NCI-H345 (cell line): ENCODE data around the gene GTPBP10.
"Not testable (repeated sequence)": the region's sequence is repeated elsewhere in the genome, so short reads cannot be mapped to it uniquely, and the experiment has no call there.

ENCODE experiments used
- DNase-seq: peaks from one replicate; lab custom pipeline; 2025; lab: John Stamatoyannopoulos, UW

The GTPBP10 gene, protein sequence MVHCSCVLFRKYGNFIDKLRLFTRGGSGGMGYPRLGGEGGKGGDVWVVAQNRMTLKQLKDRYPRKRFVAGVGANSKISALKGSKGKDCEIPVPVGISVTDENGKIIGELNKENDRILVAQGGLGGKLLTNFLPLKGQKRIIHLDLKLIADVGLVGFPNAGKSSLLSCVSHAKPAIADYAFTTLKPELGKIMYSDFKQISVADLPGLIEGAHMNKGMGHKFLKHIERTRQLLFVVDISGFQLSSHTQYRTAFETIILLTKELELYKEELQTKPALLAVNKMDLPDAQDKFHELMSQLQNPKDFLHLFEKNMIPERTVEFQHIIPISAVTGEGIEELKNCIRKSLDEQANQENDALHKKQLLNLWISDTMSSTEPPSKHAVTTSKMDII

GRCh38 chr7:90346336-90347125 is at the start of gene GTPBP10:
Gene GTPBP10 (plus strand): TSS chr7:90346716. CDS start chr7:90346742, 26 bp downstream.
- peak; percentile 95 for DNase-seq

- DNase-seq: peak; percentile 42
Observed at GRCh38 chr7:90298145-90299038, 48.1 kb upstream of the GTPBP10 start.

DNA sequence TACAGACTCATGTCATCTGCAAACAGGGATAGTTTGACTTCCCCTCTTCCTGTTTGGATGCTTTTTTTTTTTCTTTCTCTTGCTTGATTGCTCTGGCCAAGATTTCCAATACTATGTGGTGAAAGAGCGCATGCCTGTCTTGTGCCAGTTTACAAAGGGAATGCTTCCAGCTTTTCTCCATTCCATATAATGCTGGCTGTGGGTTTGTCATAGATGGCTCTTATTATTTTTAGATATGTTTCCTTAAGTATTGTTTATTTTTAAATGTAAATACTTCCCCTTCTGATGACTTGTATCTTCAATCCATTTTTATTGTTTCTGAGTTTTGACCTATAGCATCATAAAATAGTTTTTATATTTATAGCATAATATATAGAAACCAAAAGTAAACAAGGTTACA is 43.3 kb upstream of the GTPBP10 start:
- no peak for DNase-seq

DNA sequence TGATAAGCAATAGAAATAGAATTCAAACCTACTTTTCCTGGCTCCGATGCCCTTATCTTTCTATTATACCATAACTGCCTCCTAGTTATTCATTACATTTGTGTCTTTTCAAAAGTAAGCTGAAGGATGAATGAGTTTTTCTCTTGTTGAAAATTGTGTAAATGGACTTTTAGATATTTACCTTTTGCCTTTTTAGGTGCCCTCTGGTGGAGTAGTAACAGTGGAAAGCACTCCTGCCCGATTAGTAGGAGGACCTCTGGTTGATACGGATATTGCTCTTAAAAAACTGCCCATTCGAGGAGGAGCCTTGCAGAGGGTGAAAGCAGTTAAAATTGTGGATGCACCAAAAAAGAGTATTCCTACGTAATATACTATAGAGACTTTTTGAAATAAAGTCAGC is 36.6 kb upstream of the GTPBP10 start:
- DNase-seq: no peak

DNA sequence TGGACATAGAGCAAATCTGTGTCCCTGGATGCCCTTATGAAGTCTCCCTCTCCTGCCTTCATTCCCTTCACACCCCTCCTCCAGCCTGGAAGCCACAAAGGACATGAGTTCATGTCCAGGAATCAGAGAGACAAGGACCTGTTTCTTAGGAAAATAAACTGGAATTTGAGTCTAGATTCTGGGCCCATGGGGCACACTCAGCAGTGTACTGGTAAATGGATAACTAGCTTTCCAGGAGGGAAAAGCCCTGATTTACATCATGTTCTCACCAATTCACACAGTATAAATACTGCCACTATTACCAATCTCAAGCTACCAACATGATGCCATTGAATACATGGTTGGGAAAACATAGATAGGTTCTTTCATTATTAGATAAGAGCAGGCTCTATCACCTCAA is 35.3 kb upstream of the GTPBP10 start:
- no peak for DNase-seq

GRCh38 chr7:90312745-90313144 is 33.8 kb upstream of the GTPBP10 start:
- DNase-seq: no peak

GRCh38 chr7:90313907-90314306 is 32.6 kb upstream of the GTPBP10 start:
- no peak for DNase-seq

DNA sequence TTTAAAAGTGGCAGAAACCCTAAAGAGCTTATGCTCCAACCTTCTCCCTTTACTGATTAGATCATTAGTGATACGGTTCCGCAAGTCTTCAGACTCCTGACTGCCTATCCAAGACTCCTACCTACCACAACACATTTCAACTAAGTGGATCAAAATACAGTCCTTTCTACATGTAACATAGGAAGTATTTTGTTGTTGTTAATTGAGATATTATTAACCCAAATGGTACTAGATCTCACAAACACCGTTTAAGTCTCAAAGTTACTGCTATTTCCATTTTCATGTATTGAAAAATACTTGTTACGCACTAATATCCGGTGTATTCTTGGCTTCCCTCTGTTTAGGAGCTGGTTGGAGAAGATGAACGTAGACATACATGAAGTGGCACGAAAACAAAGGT is 26.5 kb upstream of the GTPBP10 start:
- no peak for DNase-seq

- no peak for DNase-seq
Observed at GRCh38 chr7:90320418-90320800, 26.1 kb upstream of the GTPBP10 start.

DNA sequence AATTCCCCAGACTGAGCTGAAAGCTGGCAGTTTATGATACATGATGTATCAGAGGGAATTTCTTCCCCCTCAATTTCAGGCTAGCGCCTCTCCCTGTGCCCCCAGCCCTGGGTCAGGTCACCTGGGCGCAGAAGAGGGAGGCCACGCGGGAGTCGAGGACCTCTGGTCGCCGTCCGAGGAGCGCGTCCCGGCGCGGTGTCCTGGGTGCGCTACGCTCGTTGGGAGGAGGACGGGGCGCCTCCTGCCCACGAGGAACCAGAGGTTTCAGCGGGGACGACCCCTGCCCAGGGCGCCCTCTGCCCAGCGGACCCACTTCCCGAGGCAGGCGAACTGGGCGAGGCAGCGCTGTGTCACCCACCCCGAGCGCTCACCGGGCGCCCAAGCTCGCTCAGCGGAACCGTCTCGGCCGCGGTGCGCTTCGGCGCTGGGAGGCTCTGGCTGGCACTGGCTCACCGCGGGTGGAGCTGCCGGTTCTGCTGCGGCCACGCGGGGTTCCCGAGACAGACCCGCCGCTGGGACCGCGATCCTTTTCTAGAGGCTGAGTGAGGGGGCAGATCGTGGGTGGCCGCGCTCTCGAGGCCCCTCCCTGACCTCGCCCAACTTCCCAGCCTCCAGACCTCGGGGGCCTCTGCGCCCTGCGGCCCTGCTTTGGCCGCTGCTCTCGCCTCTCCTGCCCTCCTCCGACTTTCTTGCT is 25.6 kb upstream of the GTPBP10 start, which contains the start of gene FAM237B:
Gene FAM237B (minus strand): TSS at position 504 of the 694 bp plus-strand sequence. CDS start 1,556 bp downstream, outside the sequence.
- DNase-seq: peak; percentile 23

DNA sequence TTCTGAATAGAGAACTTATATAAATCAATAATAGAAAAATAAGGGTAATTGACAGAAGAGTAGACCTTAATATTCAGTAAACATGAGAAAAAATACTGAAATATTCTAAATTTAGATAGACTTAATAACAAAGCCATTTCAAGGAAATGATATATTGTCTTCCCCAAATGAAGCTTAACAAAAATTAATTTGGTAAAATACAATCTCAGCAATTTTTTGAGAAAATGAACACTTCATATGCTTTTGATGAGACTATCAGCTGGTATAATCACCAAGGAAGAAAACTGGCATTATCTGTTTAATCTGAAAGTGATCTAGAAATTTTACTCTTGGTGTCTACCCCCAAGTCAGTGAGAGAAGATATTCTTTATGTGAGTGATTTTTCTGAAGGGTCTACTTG is 23.7 kb upstream of the GTPBP10 start:
- no peak for DNase-seq

DNA sequence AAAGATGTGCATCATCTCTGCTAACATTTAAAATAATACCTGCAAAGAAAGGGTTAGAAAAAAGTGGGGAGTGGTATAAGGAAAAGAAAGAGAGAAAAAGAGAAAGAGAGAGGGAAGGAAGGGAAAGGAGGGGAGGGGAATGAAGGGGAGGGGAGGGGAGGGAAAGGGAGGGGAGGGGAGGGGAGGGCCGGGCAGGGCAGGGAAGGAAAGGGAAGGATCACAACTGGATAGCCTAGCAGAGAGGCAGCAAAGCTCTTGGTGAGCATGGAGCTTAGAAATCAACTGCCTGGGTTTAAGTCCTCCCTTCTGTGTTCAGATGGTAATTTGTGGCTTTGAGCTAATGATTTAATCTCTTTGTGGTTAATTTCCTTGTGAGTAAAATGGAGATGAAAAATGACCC is 20.0 kb upstream of the GTPBP10 start:
- DNase-seq: no peak

DNA sequence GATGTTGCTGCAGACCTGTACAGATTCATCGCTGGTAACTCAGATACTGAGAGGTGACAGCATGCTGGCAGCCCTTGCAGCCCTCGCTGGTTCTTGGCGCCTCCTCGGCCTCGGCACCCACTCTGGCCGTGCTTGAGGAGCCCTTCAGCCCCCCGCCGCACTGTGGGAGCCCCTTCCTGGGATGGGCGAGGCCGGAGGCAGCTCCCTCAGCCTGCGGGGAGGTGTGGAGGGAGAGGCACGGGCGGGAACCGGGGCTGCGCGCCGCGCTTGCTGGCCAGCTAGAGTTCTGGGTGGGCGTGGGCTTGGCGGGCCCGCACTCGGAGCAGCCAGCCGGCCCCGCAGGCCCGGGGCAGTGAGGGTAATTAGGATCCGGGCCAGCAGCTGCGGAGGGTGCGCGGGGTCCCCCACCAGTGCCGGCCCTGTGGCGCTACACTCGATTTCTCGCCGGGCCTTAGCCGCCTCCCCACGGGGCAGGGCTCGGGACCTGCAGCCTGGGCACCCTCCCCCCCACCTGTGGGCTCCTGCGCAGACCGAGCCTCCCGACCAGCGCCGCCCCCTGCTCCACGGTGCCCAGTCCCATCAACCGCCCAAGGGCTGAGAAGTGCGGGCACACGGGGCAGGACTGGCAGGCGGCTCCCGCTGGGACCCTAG is 12.2 kb upstream of the GTPBP10 start:
- DNase-seq: no peak

- DNase-seq: not testable (repeated sequence)
Observed at GRCh38 chr7:90334926-90335325, 11.6 kb upstream of the GTPBP10 start.

DNA sequence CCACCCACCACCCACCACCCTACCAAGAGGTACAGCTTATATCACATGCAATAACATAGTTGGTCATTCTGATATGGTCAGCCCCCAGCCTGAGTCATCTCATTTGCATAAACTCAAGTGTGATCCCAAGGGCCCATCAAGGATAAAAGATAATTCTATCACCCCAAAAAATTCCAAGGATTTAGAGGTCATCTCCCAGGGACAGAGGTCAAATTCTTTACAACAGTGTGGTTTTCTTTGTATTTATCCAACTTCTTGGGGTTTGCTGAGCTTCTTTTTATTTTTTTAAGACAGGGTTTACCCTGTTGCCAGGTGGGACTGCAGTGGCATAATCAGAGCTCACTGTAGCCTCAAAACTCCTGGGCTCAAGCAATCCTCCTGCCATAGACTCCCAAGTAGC is 9.4 kb upstream of the GTPBP10 start:
- DNase-seq: no peak

DNA sequence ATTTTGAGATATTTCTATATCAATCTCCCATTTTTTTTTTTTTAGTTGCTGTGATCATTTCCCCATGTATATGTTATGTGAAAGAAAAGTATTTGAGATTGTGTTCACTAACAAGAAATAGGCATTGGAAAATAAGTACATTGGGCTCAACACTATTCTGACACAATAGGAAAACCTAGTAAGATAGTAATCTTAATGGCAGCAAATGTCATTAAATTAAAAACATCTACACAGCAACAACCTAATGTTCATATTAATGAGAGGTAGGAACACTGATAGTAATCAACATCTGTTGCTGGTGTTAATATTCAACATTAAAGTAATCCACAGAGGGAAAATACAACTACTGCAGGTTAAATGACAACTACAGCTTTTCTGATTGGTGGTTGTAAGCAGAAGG is 1.5 kb upstream of the GTPBP10 start:
- DNase-seq: no peak

GRCh38 chr7:90345595-90346335 is 751 bp upstream of the GTPBP10 start:
- no peak for DNase-seq

- no peak for DNase-seq
Observed at GRCh38 chr7:90347759-90348158, 1.2 kb downstream of the GTPBP10 start.

DNA sequence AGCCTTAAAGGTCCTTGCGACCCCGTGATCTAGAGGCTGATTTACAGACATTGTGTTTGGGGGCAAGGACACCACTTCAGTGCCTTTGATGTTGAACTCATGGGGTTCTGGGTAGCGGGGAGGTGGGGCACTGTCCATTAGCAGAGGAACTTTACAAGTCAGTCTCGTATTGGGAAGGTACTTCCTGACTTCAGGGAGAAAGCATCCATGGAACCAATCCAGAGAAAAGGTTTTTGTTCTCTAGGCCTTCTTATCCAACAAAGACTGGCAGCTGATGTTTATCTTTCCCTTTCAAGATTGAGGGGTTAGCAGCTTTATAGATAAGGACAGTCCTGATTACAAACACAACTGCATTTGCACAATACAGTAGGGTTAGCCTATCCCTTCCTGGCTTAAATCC is 2.8 kb downstream of the GTPBP10 start:
- no peak for DNase-seq

DNA sequence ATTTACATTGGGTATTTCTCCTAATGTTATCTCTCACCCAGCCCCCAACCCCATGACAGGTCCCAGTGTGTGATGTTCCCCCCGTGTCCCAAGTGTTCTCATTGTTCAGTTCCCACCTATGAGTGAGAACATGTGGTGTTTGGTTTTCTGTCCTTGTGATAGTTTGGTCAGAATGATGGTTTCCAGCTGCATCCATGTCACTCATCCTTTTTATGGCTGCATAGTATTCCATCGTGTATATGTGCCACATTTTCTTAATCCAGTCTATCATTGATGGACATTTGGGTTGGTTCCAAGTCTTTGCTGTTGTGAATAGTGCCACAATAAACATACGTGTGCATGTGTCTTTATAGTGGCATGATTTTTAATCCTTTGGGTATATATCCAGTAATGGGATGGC is 3.5 kb downstream of the GTPBP10 start:
- DNase-seq: not testable (repeated sequence)
